T47D (cell line): ENCODE measurements around the gene STX18.

Source experiments
- DNase-seq, 2 experiments: peaks; one replicate each; pipeline versions ENCODE4 v3.0.0 to v3.0.0-alpha.2; 2011 to 2012; ENCODE audit warnings: low read depth in 1 of 2, low spot score in 1 of 2
- JUND ChIP-seq: IDR thresholded peaks from 2 replicates; pipeline ENCODE4 v1.6.1; 2012; ENCODE audit warnings: low read depth
- in situ Hi-C: cut with HindIII; loops from 2 replicates; pipeline ENCODE4 v1.10.0; 2016; ENCODE audit warnings: low sequenced_read_pairs, low pct_unique_long_range_greater_than_20kb

The STX18 gene

DNA sequence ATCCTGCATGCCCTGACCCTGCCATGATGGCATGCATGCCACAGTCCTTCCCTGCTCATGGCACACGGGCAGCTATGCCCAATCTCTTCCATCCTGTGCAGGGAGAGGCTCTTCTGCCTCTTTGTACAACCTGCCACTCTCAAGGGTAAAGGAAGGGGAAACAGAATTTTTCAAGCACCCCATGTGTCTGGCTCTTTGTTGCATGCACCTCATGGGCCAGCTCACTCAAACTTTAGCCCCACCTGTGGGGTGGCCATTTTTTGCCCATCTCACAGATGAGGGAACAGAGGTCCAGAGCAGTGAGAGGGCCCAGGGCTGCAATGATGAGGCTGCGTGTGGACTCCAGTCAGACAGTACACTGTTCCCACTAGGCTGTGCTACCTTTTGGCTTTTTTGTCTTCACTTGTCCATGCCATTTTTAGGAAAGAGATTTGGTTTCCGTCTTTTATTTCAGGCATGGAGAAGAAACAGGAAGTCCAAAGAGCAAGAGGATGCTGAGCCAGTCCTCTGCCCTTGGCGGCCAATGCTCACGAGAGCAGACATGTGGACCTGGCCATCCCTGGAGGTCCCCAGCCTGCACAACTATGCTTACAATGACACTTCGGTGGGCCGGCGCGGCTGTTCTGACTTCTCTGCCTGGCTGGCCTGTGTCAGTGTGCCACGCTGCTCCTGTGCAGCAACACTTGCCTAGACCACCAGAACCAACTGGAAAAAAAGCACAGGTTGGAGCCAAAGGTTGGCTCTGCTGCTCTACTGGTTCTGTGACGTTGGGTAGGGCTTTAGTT is 109.3 kb downstream of the STX18 start:
- in situ Hi-C loops: no loop called here
- TF ChIP-seq JUND: no peak
- DNase-seq: no peak

DNA sequence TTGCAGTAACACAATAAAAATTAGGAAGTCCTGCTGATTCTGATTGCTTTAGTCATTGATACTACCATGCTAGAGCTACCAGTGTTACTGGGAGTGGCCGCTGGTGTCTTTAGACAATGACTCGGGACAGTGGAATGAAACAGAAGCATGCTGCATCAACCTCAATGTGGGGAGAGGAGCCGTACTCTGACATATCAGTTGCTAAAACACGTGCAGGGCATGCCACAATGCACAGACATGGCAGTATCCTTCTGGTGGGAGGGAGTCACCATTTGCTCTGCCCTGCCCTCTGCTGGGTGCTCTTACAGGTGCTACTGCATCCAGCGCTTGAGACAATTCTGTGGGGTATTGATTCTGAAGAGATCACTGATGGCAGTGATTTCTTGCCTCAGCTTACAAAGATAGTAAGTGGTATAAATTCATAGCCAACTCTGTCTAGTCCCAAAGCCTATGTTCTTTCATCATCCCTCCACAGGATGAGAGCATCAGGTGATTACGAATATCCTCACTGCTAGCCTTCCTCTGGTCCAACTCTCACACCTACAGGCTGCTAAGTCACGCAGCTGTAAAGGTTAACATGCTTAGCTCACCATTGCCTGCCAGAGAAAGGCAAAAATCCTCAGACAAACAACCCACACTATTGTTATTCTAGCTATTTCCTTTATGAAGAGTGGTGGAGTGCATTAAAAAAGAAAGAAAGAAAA is 111.2 kb downstream of the STX18 start:
- no peak for TF ChIP-seq JUND
- peak; percentile 36 to 58 for DNase-seq
- in situ Hi-C loops: no loop called here

DNA sequence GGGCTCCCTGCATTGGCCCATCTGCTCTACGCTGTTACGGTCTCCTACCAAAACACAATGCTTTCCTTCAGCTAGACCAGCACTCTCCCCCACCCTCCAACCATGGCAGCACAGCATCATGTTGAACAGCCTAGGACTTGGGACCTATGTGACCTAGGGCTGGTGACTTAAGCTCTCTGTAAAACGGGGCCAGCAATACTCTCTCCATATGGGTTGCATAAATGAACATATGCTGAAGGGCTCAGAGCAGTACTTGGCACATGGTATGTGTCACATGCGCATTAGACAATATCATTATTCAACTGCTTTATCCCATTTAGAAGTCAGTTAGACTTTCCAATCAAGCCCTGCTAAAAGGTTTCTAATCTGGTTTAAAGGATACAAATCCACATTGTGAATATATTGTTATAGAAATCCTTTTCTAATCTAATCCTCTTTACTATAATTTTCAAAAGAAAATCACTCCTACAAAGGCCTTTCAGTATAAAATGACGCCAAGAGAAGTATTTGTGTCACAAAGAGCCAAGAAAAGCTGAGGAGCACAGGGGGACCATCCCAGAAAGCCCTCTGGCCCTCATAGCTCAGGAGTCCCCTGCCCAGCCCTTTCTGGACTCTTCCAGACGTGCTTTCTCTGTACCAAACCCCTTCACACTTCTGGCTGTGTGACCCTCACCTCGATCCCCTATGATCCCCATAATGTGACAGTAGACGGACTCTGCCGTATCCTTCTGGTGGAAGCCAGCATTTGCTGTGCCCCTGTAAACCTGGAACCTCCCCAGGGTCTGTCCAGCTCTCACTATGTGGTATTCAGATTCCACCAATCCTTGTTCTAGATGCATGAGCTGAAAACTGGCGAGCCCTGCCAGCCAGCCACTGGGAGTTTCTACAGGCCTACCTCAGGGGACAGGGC is 112.6 kb downstream of the STX18 start:
- no peak for TF ChIP-seq JUND
- in situ Hi-C loops: no loop called here
- no peak for DNase-seq

GRCh38 chr4:4427886-4428285 is 114.0 kb downstream of the STX18 start:
- in situ Hi-C loops: no loop called here
- DNase-seq: no peak
- TF ChIP-seq JUND: no peak

GRCh38 chr4:4427121-4427870 is 114.6 kb downstream of the STX18 start:
- in situ Hi-C loops: no loop called here

DNA sequence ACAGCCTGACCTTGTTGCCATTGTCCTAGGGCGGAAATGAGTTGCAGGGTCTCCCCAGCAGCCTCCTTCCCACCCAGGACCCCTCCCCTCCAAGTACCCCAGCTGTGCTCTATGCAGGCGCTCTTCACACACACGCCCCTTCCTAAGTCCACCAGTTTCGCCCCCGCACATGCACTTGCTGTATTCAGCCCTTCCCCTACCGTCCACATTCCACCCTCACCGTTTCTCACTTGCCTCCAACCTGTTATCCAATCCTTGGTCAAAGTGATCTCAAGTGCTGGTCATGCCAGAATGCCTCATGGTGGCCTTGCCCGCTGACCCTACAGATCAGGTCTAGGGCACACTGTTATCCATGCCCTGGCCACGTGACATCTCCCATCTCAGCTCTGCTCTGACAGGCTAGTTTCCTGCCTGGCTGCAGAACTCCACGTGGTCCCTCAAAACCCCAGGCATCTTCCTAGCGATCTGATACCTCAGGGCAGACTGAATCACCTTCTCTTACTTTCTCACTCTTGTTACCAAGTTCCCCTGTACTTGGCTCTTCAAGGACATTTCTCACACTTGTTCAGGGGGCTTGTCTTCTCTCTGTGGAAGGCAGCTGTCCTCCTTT is 115.2 kb downstream of the STX18 start:
- DNase-seq: no peak
- in situ Hi-C loops: no loop called here
- TF ChIP-seq JUND: no peak

More at GRCh38 chr4:4427121-4427870, 114.6 kb downstream of the STX18 start:
- no peak for DNase-seq
- no peak for TF ChIP-seq JUND

- TF ChIP-seq JUND: no peak
- DNase-seq: no peak
- in situ Hi-C loops: no loop called here
Observed at GRCh38 chr4:4425696-4426095, 116.2 kb downstream of the STX18 start.

- in situ Hi-C loops: no loop called here
- no peak for DNase-seq
Observed at GRCh38 chr4:4425119-4425690, 116.6 kb downstream of the STX18 start.

GRCh38 chr4:4424499-4425115 is 117.2 kb downstream of the STX18 start:
- TF ChIP-seq JUND: no peak
- in situ Hi-C loops: no loop called here
- DNase-seq: no peak

More at GRCh38 chr4:4425119-4425690, 116.6 kb downstream of the STX18 start:
- TF ChIP-seq JUND: no peak

GRCh38 chr4:4423706-4424498 is 117.9 kb downstream of the STX18 start:
- in situ Hi-C loops: no loop called here
- no peak for DNase-seq
- no peak for TF ChIP-seq JUND
